Activated CD4-positive, alpha-beta T cell treated with anti-CD3 and anti-CD28 coated beads for 48 hours (primary cell): Measurements from ENCODE around the gene IER3.
"Not testable (repeated sequence)": the region's sequence is repeated elsewhere in the genome, so short reads cannot be mapped to it uniquely, and the experiment has no call there.

ENCODE experiments used
- DNase-seq: peaks from one replicate; pipeline ENCODE4 v3.0.0-alpha.2; 2020

The IER3 gene

DNA sequence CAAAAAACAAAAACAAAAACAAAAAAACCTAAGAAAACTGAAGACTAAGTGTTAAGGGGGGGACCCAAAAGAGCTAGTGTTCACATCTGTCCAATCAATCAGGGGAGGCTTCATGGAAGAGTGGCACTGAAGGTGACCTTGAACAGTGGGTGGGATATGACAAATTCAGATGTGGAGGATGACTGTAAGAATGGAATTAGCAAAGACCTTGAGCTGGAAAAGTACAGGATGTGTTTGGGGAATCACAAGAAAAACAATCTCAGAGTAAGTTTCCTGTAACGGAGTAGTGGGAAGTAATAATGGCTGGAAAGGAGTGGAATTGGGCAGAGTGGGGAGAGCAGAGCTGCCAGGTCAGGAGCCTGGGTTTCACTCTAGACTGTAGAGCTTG, 2.9 kb upstream of the IER3 start:
- no peak for DNase-seq

DNA sequence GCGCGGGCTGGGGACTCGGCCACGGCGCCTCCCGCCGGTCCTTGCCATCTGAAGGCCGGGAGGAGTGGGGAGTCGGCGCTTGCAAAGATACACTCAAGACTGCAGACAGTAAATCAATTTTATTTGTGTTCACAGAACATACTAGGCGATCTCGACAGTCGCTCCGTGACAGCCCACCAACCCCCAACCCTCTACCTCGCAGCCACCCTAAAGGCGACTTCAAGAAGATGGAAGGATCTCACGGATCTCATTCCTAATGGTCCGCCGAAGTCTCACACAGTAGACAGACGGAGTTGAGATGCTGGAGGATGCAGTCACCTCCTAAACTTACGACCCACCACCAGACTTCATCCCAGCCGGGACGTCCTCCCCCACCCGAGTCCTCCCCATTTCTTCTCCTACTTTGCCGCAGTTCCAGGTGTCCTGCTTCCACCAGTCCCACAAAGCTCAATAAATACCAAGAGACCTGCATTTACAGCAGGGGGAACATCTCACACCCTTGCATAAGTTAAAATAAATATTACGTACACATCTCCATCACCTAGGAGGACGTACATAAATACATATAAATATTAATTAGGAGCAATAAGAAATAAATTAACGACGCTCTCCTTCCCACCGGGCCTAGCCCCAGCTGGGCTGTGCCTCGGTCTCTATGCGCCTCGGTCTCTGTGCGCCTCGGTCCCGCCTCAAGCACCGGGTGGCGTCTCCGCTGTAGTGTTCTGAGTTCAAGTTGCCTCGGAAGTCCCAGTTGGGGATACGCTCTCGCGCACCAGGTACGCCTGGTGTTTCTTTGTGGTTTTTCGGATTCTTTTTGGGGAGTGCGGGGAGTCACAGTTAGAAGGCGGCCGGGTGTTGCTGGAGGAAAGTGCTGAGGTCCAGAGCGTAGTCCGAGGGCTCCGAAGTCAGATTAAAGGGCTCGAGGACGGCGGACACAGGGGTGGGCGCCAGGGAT, 971 bp downstream of the IER3 start:
- DNase-seq = peak; percentile 63

DNA sequence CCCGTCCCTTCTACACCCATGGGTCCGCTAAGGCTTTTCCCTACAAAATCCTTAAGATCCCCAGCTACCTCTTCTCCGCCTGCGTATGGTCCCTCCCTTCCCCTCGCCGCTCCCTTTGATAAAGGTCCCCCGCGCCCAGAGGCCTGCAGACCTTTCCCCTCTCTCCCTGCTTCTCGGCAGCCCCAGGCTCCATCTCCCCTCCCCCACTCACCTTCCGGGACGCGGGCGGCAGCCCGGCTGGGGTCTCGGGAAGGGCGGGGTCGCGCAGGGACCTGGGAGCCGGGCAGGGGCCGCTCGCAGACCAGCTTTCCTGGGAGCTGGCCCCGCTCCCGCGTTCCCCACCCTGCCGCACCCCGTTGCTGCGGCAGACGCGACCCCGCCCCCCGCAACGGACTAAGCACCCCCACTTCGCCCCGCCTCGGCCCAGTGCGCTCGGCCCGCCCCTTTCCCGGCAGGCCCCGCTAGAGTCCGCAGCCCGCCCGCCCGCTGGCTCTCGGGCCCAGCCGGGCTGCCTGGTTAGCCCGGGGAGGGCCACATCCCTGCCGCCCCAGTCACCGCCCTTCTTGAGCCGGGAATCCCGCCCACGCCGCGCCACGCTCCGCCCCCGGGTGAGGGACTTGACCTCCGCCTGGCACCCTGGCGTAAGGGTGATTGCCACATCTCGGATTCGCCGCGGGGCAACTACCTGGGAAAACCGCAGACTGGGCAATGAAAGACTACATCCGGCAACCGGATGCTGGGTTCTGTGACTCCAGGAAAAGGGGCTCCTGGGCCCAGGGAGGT, 1.8 kb downstream of the IER3 start, which contains the start of gene FLOT1:
Gene FLOT1, minus strand, starts transcription at position 372 of the 783 bp plus-strand sequence. CDS start 498 bp downstream, outside the sequence.
- peak; percentile 98 for DNase-seq

DNA sequence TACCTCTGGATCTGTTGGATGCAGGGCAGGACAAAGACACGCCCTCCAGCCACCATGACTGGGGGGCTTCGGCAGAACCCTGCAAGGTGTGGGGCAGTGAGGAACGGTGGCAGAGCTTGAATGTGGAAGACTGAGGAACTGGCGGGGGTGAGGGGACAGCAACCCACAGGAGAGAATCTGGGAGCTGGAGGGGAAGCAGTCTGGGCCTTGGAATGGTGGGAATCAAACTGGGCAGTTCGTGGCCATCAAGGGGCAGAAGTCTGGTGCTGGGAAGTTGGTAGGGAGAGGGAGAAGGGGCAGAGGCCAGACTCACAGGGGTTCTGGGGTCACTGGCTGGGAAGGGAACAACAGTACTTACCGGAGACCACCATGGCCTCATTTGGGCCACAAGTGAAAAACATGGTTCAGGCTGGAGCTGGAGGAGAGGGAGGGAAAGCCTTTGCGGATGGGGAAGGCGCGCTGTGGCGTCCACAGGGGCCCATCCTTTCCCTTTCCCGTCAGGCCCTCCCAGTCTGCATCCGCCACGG, 2.5 kb downstream of the IER3 start:
- DNase-seq = no peak

DNA sequence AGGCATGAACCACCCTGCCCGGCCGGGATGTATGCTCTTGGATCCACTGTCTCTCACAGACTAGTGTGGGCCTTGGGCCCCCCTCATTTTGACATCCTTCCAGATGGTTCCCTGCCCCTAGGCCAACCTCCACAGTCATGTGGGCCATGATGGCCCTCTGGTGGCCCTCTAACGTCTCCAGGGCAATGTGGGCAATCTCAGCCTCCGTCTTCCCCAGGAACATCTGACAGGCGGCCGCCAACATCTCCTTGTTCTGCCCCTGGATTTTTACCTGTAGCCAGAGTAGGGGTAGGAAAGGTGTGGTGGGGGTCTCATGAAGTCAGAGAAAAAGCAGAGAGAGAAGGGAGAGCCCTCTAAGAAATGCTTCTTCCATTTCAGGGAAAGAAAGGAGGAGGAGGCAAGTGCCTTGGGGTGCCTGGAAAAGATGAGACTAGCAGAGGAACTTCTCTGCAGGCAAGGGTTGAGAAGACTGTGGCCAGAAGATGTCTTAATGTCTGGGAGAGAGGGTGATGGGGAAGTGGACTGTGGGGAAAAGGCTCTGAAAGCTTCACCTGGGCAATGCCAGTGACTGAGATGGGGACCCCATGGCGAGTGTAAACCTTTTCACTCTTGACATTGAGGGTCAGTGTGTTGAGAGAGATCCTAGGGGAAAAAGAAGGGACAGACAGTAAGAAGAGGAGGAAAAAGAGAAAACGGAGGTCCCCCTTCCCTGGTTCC, 3.1 kb downstream of the IER3 start:
- peak; percentile 35 for DNase-seq

DNA sequence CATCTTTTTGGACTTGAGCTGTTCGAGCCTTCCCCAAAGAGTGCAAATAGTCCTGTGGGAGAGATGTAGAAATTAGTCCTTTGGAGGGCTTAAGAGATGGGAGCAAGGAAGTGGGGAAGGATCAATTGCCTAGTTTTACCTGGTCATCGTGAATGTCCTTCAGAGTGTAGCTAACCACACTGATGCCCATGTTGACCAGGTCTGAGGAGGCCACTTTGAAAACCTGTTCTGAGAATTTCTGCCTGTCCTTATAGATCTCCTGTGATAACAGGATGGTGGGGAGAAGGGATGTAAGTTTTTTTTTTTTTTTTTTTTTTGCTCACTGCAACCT, 3.8 kb downstream of the IER3 start:
- no peak for DNase-seq

DNA sequence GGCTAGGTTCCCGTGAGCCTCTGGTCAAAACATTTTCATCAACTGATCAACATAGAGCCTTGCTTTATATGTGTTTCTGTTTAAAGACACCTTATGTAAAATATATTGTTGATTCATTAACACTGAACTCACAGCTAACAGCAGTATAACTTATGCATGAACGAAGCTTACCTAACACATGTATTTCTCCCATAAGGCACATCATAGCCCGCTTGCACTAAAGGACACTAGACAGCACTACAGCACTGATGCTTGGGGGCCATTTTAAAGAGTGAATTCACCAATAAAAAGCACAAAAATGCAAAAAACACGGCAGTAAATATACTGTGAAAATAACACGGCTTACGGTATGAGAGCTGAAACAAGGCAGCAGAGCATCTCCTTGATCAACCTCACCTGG, 5.8 kb downstream of the IER3 start:
- no peak for DNase-seq

DNA sequence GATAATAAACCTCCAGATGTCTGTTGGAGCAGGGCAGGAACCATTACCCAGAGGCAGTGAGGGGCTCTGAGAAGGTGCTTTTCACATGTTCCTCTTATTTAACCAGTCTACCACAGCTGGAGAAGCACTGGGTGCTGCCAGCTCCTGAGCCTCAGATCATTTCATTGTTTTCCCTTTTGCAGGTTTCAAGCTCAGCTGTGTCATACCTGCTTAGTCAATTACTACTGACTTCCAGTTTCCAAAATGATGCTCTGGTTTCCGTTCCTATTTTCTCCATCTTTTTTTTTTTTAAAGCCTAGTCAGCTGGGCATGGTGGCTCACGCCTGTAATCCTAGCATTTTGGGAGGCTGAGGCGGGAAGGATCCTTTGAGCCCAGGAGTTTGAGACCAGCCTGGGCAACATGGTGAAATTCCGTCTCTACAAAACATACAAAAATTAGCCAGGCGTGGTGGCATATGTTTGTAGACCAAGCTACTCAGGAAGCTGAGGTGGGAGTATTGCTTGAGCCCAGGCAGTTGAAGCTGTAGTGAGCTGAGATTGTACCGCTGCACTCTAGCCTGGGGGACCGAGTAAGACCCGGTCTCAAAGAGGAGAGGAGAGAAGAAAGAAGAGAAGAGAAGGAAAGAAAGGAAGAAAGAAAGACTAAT, 8.6 kb downstream of the IER3 start:
- peak; percentile 50 for DNase-seq

DNA sequence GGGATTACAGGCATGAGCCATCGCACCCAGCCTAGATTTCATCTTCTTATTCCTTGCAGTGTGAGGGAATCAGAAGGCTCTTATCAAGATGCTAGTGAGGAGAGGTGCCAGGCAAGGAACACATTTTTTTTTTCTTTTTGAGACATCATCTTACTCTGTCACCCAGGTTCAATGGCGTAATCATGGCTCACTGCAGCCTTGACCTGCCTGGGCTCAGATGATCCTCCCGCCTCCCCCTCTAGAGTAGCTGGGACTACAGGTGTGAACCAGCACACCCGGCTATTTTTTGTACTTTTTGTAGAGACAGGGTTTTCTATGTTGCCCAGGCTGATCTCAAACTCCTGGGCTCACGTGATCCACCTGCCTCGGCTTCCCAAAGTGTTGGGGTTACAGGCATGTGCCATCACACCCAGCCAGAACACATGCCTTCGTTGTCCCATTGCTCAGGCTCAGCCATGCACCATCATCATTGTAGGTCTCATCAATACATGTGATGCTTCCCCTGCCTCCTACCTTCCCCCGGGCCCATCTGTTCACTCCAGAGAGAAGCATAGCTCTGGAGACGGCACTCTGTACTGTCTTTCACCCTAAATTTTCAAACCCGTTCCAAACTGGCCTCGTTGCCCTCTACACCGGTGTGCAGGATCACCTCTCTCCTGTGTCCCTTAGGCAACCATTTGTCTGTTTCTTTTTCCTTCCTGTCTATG, 12.0 kb downstream of the IER3 start:
- no peak for DNase-seq

DNA sequence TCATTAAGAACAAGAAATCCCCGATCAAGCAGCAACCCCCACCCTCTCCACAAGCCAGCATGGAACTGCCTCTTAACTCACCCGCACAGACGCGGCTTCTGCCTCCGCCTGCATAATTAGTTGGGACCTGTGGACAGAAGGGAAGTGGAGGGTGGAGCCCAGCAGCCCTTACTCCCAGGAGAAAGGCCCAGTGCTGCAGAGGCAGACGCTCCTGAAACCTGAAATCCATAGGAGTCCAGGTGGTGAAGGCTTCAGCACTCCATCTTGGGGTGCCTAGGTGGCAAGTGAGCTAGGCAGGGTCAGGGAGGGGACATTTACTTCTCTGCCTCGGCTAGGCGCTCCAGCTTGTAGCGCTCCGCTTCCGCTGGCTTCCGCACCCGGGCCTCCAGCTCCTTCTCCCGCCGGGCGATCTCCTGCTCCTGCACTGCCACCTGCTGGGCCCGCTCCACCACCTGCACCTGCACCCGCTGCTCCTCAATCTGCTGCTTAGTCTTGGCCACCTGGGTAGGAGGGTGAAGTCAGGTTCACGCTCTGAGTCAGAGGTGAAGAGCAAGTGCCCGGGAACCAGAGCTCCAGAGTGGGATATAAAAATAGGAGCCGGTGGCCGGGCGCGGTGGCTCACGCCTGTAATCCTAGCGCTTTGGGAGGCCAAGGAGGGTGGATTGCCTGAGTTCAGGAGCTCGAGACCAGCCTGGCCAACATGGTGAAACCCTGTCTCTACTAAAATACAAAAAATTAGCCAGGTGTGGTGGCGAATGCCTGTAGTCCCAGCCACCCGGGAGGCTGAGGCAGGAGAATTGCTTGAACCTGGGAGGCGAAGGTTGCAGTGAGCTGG, 13.5 kb downstream of the IER3 start:
- peak; percentile 93 for DNase-seq

DNA sequence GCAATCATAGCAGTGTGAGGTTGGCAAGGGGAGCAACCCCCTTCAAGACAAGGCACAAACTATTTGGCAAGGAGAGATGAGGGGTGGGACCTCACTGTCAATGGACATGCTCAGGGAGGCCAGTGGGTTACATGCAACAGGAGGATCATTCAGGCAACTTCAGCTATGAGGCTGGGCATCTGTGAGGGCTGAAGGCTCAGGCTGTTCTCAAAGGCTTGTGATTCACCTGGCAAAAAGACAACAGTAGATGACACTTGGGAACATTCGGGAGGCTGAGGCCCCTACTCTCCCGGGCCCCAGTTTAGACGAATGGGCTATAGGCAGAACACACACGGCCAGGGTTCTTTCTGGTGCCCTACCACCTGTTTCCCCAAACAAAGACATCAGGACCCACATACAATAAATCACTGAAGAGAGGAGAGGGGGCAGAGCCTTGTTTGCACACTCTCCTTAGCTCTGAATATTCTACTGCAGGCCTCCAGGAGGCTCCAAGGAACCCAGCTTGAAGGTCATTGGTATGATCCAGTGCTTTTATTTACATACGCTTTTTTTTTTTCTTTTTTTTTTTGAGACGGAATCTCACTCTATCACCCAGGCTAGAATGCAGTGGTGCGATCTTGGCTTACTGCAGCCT, 16.3 kb downstream of the IER3 start:
- no peak for DNase-seq

DNA sequence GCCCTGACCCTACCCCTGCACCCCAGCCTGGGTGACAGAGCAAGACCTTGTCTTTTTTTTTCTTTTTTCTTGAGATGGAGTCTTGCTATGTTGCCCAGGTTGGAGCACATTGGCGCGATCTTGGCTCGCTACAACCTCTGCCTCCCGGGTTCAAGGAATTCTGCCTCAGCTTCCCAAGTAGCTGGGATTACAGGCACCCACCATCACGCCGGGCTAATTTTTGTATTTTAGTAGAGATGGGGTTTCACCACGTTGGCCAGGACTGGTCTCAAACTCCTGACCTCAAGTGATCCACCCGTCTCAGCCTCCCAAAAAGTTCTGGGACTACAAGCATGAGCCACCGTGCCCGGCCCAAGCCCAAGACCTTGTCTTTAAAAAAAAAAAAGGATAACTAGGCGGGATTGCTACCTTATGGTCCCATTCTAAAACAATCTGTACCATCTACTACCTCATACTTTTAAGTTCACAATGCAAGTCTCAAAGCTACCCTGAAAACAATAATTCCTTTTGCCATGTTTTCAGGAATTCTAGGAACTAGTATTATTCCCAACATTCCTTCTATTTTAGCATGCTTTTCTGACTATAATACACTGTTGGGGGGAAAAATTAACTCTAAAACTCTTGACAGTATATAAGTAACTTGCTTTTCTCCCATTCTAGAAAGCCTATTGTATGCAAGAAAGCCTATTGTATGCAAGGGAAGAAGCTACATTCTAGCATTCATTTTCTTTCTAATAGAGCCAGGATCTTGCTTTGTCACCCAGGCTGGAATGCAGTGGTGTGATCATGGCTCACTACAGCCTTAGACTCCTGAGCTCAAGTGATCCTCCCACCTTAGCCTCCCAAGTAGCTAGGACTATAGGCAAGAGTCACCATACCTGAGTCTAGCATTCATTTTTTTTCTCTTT, 17.6 kb downstream of the IER3 start:
- no peak for DNase-seq

DNA sequence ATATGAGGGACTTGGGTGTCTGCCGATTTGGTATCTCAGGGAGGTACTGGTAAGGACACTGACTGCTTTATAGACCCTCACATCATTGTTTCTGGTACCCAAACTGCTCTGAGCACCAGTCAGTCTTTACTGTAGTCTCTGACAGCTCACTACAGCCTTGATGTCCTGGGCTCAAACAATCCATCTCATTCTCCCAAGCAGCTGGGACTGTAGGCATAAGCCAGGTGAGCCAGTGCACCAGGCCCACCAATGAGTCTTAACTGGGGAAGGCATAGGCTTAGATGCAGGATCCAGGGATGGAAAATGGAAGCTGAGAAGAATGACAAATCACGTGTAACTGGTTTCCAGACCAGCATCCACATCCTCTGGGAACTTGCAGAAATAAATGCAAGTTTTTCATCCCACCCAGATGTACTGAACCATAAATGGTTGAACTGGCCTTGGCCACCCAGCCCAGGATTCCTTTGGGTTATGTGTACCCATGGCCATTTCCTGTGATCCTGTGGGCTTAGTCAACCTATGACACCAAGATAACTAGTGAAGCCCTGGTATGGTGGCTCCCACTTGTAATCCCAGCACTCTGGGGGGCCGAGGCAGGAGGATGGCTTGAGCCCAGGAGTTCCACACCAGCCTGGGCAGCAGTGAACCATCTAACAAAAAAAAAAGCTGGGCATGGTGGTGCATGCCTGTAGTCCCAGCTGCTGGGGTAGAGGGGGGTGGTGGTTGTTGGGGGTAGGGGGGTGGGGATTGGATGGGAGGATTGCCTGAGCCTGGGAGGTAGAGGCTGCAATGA, 18.4 kb downstream of the IER3 start:
- DNase-seq = no peak

DNA sequence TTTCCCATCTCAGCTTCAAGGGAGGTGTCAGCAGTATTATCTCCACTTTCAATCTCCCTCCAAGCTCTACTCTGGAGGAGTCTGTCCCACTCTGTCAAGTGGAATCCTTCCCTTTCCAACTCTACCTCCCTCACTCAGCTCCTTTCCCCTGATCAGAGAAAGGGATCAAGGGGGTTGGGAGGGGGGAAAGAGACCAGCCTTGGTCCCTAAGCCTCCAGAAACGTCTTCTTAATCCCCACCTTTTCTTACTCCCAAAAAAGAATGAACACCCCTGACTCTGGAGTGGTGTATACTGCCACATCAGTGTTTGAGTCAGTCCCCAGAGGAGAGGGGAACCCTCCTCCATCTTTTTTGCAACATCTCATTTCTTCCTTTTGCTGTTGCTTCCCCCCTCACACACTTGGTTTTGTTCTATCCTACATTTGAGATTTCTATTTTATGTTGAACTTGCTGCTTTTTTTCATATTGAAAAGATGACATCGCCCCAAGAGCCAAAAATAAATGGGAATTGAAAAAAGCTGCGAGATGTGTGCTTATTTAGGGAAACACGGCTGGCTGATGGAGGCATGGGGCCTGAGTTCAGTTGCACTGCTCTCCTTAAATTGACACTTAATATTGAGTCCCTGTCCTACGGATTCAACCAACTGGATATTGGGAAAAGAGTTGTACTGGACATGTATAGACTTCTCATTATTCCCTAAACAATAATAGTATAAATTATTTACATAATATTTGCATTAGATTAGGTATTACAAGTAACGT, 19.3 kb downstream of the IER3 start:
- DNase-seq = no peak

DNA sequence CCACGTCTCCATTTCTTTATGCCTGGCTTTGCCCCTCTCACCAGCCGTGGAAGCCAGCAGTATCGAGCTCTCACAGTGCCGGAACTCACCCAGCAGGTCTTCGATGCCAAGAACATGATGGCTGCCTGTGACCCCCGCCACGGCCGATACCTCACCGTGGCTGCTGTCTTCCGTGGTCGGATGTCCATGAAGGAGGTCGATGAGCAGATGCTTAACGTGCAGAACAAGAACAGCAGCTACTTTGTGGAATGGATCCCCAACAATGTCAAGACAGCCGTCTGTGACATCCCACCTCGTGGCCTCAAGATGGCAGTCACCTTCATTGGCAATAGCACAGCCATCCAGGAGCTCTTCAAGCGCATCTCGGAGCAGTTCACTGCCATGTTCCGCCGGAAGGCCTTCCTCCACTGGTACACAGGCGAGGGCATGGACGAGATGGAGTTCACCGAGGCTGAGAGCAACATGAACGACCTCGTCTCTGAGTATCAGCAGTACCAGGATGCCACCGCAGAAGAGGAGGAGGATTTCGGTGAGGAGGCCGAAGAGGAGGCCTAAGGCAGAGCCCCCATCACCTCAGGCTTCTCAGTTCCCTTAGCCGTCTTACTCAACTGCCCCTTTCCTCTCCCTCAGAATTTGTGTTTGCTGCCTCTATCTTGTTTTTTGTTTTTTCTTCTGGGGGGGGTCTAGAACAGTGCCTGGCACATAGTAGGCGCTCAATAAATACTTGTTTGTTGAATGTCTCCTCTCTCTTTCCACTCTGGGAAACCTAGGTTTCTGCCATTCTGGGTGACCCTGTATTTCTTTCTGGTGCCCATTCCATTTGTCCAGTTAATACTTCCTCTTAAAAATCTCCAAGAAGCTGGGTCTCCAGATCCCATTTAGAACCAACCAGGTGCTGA, 20.3 kb downstream of the IER3 start:
- not testable (repeated sequence) for DNase-seq

DNA sequence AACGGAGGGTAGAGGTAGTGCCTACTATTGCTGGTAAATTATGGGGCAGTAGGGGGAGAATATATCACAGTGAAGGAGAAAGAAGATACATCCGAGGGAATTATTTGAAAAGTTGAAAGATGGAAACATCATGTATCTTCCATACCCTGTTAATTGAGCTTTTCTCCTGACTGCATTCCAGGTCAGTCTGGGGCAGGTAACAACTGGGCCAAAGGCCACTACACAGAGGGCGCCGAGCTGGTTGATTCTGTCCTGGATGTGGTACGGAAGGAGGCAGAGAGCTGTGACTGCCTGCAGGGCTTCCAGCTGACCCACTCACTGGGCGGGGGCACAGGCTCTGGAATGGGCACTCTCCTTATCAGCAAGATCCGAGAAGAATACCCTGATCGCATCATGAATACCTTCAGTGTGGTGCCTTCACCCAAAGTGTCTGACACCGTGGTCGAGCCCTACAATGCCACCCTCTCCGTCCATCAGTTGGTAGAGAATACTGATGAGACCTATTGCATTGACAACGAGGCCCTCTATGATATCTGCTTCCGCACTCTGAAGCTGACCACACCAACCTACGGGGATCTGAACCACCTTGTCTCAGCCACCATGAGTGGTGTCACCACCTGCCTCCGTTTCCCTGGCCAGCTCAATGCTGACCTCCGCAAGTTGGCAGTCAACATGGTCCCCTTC, 21.0 kb downstream of the IER3 start:
- not testable (repeated sequence) for DNase-seq
